ENCODE measurements around the gene SIK2. TPM values are rescaled to one million over a fixed set of nuclear protein-coding genes. Genes with fewer than 3 reads are reported as not detected.

SIK2 gene
- total and polyA plus RNA-seq, 2 donors (not counting 3 experiments of a cell fraction or from before 2014, with no cell fraction given), result 14.6 to 17.1 TPM

DNA sequence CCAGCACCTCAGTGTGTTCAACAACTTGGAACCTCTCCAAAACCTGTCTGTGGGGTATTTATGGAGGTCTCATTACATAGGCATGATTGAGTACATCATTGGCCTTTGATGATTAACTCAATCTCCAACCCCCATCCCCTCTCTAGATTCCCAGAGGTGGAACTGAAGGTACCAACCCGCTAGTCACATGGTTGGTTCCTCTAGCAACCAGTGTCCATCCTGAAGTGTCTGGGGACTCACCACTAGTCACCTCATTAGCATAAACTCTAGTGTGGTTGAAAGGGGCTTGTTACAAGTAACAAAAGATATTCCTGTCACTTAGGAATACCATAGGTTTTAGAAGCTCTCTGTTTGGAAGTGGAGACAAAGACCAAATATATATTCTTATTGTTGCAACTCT, 40.3 kb downstream of the SIK2 start:
- TF ChIP-seq, protein P1, sequence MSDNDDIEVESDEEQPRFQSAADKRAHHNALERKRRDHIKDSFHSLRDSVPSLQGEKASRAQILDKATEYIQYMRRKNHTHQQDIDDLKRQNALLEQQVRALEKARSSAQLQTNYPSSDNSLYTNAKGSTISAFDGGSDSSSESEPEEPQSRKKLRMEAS (IDR thresholded peaks at IDR 0.05; ENCODE audit: insufficient read depth, insufficient read length), result no peak
- TF ChIP-seq POLR2AphosphoS5 (IDR thresholded peaks at IDR 0.05; ENCODE audit: insufficient read depth, low read depth, low read length) (no peak), FOS (IDR thresholded peaks at IDR 0.05; ENCODE audit: borderline replicate concordance, insufficient read depth, low read length) (no peak), EZH2 (IDR thresholded peaks at IDR 0.05; ENCODE audit: borderline replicate concordance, low read depth, low read length, severe bottlenecking) (no peak), POLR2A (IDR thresholded peaks at IDR 0.05; ENCODE audit: low read depth, low read length) (no peak), MYC (IDR thresholded peaks at IDR 0.05; ENCODE audit: low read depth, low read length) (no peak), GATA2 (IDR thresholded peaks at IDR 0.05; ENCODE audit: insufficient read depth, insufficient read length, low read depth, low read length) (no peak)
- TF ChIP-seq, protein P2, sequence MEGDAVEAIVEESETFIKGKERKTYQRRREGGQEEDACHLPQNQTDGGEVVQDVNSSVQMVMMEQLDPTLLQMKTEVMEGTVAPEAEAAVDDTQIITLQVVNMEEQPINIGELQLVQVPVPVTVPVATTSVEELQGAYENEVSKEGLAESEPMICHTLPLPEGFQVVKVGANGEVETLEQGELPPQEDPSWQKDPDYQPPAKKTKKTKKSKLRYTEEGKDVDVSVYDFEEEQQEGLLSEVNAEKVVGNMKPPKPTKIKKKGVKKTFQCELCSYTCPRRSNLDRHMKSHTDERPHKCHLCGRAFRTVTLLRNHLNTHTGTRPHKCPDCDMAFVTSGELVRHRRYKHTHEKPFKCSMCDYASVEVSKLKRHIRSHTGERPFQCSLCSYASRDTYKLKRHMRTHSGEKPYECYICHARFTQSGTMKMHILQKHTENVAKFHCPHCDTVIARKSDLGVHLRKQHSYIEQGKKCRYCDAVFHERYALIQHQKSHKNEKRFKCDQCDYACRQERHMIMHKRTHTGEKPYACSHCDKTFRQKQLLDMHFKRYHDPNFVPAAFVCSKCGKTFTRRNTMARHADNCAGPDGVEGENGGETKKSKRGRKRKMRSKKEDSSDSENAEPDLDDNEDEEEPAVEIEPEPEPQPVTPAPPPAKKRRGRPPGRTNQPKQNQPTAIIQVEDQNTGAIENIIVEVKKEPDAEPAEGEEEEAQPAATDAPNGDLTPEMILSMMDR (IDR thresholded peaks at IDR 0.05; ENCODE audit: extremely low read depth in 1 of 2, insufficient read depth in 1 of 2, low read depth in 1 of 2, low read length in 2 of 2), result no peak
- H3K4me2 ChIP-seq (ENCODE audit: insufficient read depth, low read length), result no peak overlapping the region
- no peak overlapping the region for H3K27ac ChIP-seq (ENCODE audit: insufficient read depth, low read depth, low read length)
- H3K36me3 ChIP-seq (ENCODE audit: control insufficient read depth in 2 of 2, extremely low read depth in 1 of 2, insufficient read depth in 2 of 2, low read length in 2 of 2), result no peaks in the 10 kb centered on the region
- no peak for DNase-seq (ENCODE audit: low read depth, low spot score)
- H3K4me3 ChIP-seq (replicated peaks in 1 of 3; ENCODE audit: insufficient read depth in 1 of 3, low read depth in 1 of 3, low read length in 3 of 3), result no peak overlapping the region
- H3K9me1 ChIP-seq (replicated peaks; ENCODE audit: control insufficient read depth, extremely low read depth, insufficient read depth, low read length), result no peaks in the 10 kb centered on the region
- H3K4me1 ChIP-seq (ENCODE audit: control insufficient read depth, extremely low read depth, insufficient read depth, low read length), result no peaks in the 10 kb centered on the region
- no peak overlapping the region for H2AFZ ChIP-seq (ENCODE audit: low read depth, low read length)
- POLR2A ChIA-PET, result no interaction called here
- H3K27me3 ChIP-seq (ENCODE audit: control insufficient read depth in 2 of 2, insufficient read depth in 2 of 2, low read length in 2 of 2), result no peaks in the 10 kb centered on the region
- H3K9ac ChIP-seq (replicated peaks; ENCODE audit: extremely low read depth, insufficient read depth, low read length), result no peak overlapping the region
- no peaks in the 10 kb centered on the region for H3K79me2 ChIP-seq (ENCODE audit: control insufficient read depth, insufficient read depth, low read length)
- no peak for FAIRE-seq
- no peaks in the 10 kb centered on the region for H3K9me3 ChIP-seq (replicated peaks; ENCODE audit: control insufficient read depth, insufficient read depth, low read length)
- no peaks in the 10 kb centered on the region for H4K20me1 ChIP-seq (replicated peaks; ENCODE audit: control insufficient read depth, extremely low read depth, insufficient read depth, low read length)
- dilution Hi-C loops (cut with MboI; ENCODE audit: extremely low pct_ligation_motif_present, low sequenced_read_pairs), result no loop called here
- BruUV-seq (replicated peaks), result no TSS peak
- intact Hi-C loops (cut with micrococcal nuclease), result no loop called here
- CTCF ChIA-PET, result interaction anchor here (1.6 to 1.9 kb wide), 2 partner anchors 9 to 10 kb away, joined by 3 to 4 read pairs; no protein-coding TSS in a partner anchor
